Stimulated activated CD4-positive, alpha-beta T cell treated with anti-CD3 and anti-CD28 coated beads, TNF-alpha, amount 100 ng/mL, for 48 hours (primary cell): ENCODE results near the gene SLC45A2.

Experiments used
- DNase-seq, 3 donors: peaks; one replicate each; pipeline ENCODE4 v3.0.0-alpha.2; 2020; ENCODE audit warnings: low read depth in 3 of 3

The SLC45A2 gene

GRCh38 chr5:34007201-34007620, 22.7 kb upstream of the SLC45A2 start:
- DNase-seq: no peak

GRCh38 chr5:34005681-34006080, 21.2 kb upstream of the SLC45A2 start:
- DNase-seq: no peak

DNA sequence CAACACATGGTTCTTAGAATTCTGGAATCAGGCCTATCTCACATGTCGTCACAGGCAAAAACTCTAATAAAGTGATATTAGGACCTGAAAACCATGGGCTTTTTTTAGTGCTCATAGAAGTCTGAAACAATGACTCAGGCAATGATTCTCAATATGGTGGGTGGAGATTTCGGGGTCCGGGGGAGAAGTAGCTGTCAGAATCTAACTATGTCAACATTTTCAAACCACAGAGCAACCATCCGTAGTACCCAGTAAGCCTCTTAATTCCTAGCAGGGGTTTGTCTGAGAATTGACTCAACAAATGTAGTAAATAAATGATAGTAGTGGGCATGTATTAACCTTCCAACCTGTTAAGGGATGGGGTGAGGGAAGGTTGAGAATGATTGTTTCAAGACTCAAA, 20.7 kb upstream of the SLC45A2 start:
- no peak for DNase-seq

- DNase-seq: no peak
These were observed 19.4 kb upstream of the SLC45A2 start for GRCh38 chr5:34003941-34004340.

- no peak for DNase-seq
These were observed 18.3 kb upstream of the SLC45A2 start for GRCh38 chr5:34002629-34003328.

GRCh38 chr5:34001241-34001841, 16.8 kb upstream of the SLC45A2 start:
- no peak for DNase-seq

DNA sequence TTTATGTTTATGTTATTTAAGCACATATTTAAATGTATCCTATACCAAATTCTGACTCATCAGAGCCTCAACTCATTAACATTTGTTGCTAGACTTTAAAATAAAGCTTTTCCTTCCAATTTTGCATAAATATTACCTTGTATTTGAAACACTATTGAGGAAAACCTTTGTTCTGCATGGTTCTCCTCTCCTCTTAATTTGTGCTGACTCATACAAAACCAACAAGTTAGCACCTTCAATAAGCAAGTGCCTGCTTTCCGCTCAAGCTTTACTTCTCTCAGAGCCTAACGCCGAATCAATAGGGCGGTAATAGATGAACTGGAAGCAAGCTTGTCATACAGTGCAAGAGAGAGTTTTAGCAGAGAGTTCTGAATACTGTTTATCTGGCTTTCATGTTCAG, 15.5 kb upstream of the SLC45A2 start:
- DNase-seq: no peak

- no peak for DNase-seq
These were observed 13.0 kb upstream of the SLC45A2 start for GRCh38 chr5:33997331-33997983.

GRCh38 chr5:33995865-33996264, 11.4 kb upstream of the SLC45A2 start:
- no peak for DNase-seq

- no peak for DNase-seq
These were observed 10.4 kb upstream of the SLC45A2 start for GRCh38 chr5:33994845-33995244.

DNA sequence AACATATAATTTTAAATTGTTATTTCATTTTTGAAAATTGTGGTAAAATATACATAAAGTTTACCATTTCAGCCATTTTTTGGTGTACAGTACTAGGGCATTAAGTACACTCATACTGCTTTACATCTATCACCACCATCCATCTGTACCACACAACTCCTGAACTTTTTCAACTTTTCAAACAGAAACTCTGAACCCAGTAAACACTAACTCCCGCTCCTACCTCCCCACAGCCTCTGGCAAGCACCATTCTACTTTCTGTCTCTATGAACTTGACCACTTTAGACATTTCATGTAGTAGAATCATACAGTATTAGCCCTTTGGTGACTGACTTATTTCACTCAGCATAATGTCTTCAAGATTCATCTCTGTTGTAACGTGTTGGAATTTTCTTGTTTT, 8.4 kb upstream of the SLC45A2 start:
- DNase-seq: no peak

DNA sequence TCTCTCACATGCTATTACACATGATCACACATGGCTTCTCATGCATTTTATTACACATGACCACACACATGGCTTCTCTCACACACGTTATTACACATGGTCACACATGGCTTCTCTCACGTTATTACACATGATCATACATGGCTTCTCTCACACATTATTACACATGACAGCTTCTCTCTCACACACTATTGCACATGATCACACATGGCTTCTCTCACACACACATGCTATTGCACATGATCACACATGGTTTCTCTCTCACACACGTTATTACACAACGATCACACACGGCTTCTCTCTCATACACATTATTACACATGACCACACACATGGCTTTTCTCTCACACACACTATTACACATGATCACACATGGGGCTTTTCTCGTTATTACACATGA, 954 bp upstream of the SLC45A2 start:
- DNase-seq: no peak

GRCh38 chr5:33984178-33984577, 315 bp downstream of the SLC45A2 start:
- DNase-seq: no peak

- DNase-seq: no peak
These were observed 2.9 kb downstream of the SLC45A2 start for GRCh38 chr5:33981408-33982162.

- DNase-seq: no peak
These were observed 4.5 kb downstream of the SLC45A2 start for GRCh38 chr5:33980030-33980429.

GRCh38 chr5:33978306-33978705, 6.2 kb downstream of the SLC45A2 start:
- DNase-seq: no peak

DNA sequence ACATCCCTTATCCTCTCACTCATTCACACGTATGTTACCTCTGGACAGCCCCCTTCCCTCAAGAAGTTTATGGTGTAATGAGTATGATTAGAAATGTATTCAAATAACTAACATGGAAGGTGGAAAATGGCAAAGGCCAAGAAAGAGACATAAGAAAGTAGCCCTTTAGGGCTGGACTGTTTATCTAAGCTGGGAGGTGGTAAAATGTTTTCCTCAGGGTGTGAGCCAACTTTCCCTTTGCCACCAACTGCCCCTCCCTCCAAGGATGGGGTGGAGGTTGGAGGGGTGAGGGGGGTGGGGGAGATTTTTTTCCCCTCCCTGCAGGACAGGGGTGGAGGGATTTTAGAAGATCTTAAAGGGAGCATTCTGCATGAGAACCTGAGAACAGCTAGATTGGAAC, 8.2 kb downstream of the SLC45A2 start:
- no peak for DNase-seq

- no peak for DNase-seq
These were observed 8.6 kb downstream of the SLC45A2 start for GRCh38 chr5:33975852-33976251.

GRCh38 chr5:33973271-33973670, 11.2 kb downstream of the SLC45A2 start:
- no peak for DNase-seq

DNA sequence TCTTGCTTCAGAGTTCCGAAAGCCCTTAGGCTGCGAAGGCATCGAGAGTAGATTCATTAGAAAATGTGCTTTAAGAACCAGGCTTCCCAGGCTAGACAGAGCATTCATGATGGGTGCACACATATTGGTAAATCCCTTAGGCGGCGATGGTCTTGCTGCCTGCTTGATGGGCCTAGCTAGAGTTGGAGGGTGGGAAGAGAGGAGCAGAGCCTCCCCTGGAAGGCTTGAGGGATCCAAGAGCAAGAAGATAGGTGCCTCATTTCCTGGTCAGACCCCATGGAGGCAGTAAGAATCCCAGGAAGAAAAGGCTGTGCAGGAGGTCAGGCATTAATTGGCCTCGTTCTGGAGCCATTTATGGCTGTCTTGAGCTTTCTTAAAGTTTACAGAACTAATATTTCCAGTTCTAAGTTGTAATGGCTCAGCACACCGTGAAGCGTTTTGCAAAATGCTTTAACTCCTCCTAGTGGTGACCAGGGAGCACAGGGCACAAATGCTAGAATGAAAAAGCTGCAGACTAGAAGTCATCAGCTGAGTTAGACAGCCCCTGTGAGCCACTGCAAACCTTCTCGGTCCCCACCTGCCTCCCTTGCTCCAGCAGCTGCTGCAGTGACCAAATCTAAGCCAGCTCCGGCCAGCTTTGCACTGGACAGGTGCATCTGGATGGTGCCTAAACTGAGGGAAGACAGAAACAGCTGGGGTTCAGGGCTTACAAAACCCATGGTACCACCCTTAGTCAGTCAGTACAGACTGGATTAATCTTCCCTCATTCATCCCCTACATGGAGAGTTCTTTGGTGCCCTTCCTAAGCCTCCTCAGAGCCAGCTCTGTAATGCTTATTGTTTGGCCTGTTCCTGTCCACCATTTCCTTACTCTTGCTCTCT, 14.7 kb downstream of the SLC45A2 start:
- no peak for DNase-seq

DNA sequence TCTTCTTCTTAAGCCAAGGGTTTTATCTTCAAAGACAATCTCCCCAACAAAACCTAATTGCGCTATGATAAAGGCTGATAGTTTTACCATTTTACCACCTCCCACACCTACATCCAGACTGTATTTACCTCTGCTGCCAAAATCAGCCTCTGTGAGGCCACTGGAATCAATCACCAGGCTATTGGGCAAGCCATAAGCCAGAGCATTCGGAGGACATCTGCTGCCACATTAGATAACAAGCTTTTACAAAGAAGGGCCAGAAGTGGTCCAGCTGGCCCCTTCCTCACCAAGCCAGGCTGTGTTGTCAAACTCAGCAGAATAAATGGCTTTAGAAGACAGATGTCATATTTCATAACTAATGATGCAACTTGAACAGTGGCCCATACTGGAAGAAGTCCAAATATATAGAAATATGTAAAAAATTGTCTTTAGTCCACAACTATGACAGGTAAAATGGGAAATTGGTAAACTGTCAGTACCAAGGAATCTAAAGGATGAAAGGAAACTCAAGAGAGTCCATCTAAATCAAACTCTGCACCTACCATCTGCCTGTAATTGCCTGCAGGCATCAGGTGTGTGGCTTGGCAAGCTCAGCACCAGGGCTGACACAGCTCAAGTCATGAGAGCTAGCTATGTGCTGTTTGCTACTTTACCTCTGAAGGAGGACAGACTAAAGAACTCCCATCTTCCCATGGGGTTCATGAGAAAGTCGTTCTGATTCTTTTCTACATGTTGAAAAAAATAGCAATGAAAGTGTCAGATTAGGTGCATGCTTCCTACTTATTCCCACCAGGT, 16.1 kb downstream of the SLC45A2 start:
- DNase-seq: no peak
